Medulla oblongata (tissue), 1 donor: ENCODE data around the gene ZNF677.
A peak's percentile ranks its signal among the peaks of the same experiment; 100 is the strongest.
"Not testable (repeated sequence)": the region's sequence is repeated elsewhere in the genome, so short reads cannot be mapped to it uniquely, and the experiment has no call there.

ENCODE experiments used
- DNase-seq: peaks from one replicate; pipeline ENCODE4 v3.0.0-alpha.2; 2015; ENCODE audit errors: extremely low spot score

Gene ZNF677

GRCh38 chr19:53254411-53255341 lies at the start of gene ZNF677:
Gene ZNF677 (minus strand): TSS chr19:53254873. CDS start chr19:53251550, 3,323 bp downstream.
- peak; percentile 94 for DNase-seq

DNA sequence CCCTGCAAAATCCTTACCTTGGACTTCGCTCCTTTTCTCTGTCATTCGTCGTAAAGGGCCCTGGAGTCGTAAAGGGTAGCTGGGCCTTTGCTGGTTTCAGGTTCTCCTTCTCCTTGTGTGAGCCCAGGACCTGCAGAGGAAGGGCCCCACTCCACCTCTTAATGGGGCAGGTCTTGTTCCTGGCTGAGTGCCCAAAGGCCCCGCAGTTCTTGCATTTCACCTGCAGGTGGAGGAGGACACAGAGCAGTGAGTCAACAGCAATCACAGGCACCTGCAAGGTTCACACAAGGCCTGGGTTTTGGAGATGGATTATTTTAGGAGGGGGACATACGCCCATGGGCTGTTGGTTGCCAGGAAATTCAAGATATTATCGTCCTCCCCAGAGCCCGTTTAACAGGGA lies 46.7 kb upstream of the ZNF677 start:
- DNase-seq, result not testable (repeated sequence)

GRCh38 chr19:53294786-53295441 lies 40.2 kb upstream of the ZNF677 start:
- no peak for DNase-seq

DNA sequence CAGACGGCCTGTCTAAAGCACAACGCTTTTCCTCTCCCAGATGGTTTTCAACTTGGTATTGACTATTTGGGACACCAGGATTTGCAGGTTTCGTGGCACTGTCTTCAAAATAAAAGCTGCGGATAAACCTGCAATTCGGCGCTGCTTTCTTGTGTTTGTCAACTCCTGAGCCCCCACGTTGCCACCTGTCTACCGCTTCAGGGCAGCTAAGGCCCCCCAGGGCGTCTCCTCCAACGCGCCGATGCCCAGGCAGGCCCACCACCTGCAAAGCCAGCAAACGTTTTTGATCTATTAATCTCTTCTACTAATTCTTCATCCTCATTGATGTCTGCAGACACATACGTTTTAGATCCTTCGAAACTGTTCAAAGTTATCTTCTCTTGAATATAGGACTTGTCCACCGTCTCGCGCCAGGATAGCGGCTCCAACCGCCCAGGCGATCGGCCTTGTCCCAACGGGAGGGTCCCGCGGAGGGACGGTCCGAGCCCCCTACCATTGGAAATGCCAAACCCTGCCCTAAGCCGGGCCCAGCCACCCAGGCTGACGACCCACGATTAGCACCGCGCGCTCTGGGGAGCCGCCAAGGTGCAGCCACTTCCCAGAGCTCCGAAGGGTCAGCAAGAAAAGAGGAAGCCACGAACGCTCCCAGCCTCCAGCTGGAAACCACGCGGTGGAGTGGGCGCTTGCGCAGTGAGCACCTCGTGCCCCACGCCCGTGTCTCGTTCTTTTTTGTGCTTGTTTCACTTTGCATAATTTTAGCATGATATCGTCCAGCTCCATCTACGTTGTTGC lies 36.3 kb upstream of the ZNF677 start:
- no peak for DNase-seq

- no peak for DNase-seq
Observed at GRCh38 chr19:53285087-53285486, 30.4 kb upstream of the ZNF677 start.

DNA sequence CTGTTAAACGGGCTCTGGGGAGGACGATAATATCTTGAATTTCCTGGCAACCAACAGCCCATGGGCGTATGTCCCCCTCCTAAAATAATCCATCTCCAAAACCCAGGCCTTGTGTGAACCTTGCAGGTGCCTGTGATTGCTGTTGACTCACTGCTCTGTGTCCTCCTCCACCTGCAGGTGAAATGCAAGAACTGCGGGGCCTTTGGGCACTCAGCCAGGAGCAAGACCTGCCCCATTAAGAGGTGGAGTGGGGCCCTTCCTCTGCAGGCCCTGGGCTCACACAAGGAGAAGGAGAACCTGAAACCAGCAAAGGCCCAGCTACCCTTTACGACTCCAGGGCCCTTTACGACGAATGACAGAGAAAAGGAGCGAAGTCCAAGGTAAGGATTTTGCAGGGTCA lies 27.3 kb upstream of the ZNF677 start:
- not testable (repeated sequence) for DNase-seq

- DNase-seq, result no peak
Observed at GRCh38 chr19:53275480-53275879, 20.8 kb upstream of the ZNF677 start.

DNA sequence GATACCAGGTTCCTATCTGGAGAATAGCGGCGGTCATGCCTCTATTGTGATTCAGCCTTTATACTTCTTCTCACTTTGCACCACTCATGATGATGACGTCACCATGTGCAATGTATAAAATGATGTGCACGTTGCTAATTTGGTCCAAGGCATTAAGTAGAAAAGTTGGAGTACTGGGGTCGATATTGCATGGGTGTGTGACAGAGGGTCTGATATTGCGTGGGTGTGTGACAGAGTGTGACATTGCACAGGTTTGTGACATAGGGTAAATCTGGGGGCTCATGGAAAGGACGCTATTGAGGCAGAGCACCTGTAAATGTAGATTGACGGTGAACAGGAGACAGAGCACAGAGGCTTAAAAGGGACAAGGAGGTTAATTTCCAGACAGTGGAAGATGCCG lies 17.4 kb upstream of the ZNF677 start:
- no peak for DNase-seq

- not testable (repeated sequence) for DNase-seq
Observed at GRCh38 chr19:53269861-53270260, 15.2 kb upstream of the ZNF677 start.

DNA sequence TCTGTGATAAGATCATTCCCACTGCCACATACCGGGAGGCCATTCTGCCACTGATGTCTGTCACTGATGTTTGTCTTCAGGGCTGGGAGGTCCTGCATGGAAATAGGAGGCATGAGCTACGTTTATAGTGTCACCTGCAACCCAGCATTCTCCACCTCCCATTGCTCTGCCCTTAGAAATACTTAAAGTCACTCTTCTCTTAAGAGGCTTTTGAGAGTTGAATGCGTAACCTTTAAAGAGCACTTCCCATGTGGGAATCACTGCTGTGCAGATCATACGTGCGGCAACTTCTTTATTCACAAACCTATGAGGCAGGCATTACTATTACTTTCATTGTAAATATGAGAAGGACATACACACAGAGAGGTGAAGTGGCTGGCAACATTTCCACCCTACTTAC lies 12.9 kb upstream of the ZNF677 start, which contains the start of gene VN1R4:
VN1R4 (minus strand) TSS at position 101 of the 400 bp plus-strand sequence; CDS start at position 43, 58 bp downstream.
- not testable (repeated sequence) for DNase-seq

DNA sequence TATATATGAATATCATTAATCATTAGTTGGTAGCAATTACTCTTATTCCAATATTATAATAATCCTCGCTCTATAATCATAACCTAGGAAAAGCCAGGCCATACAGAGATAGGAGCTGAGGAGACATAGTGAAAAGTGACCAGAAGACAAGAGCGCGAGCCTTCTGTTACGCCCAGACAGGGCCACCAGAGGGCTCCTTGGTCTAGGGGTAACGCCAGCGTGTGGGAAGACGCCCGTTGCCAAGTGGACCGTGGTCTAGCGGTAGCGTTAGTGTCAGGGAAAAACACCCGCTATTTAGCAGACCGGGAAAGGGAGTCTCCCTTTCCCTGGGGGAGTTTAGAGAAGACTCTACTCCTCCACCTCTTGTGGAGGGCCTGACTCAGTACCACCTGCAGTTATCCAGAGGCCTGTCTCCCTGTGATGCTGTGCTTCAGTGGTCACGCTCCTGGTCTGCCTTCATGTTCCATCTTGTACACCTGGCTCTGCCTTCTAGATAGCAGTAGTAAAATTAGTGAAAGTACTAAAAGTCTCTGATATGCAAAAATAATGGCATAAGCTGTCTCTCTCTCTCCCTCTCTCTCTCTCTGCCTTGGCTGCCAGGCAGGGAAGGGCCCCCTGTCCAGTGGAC lies 3.2 kb upstream of the ZNF677 start, which contains the start of gene VN1R2:
VN1R2 (plus strand) TSS at position 578 of the 628 bp plus-strand sequence. CDS start 84 bp downstream, outside the sequence.
- not testable (repeated sequence) for DNase-seq

- no peak for DNase-seq
Observed at GRCh38 chr19:53246498-53246897, 8.2 kb downstream of the ZNF677 start.

DNA sequence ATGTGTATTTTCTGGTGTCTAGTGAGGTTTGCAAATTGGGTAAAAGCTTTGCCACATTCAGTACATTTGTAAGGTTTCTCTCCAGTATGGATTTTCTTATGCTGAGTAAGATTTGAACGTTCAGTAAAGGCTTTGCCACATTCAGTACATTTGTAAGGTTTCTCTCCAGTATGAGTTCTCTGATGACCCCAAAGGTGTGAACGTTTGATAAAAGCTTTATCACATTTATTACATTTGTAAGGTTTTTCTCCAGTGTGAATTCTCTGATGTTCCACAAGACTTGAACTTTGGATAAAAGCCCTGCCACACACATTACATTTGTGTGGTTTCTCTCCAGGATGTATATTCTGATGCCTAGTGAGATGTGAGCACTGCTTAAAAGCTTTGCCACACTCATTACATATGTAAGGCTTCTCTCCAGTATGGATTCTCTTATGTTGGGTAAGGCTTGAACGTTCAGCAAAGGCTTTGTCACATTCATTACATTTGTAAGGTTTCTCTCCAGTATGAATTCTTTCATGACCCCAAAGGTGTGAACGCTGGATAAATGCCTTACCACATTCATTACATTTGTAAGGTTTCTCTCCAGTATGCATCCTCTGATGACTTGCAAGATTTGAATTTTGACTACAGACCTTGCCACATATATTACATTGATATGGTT lies 17.4 kb downstream of the ZNF677 start:
- no peak for DNase-seq

DNA sequence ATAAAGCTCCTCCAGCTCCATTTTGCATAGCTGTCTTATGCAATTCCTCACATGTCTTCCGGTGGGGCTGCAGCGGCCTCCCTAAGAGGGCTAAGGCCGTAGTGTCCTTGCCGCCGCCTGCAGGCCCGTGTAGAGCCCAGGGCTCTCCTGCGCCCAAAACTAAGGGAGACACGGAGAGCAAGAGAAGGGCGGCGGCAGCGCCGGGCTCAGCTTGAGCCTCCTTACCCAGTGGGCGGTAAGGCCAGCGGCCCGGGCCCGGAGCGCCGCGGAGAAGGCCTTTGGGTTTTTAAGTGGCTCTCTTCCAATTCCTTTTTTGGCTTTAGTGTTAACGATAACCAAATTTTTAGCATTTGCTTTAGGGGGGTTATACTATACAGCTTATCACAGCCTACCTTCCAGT lies 30.1 kb downstream of the ZNF677 start:
- no peak for DNase-seq

- DNase-seq, result not testable (repeated sequence)
Observed at GRCh38 chr19:53222716-53223115, 32.0 kb downstream of the ZNF677 start.

DNA sequence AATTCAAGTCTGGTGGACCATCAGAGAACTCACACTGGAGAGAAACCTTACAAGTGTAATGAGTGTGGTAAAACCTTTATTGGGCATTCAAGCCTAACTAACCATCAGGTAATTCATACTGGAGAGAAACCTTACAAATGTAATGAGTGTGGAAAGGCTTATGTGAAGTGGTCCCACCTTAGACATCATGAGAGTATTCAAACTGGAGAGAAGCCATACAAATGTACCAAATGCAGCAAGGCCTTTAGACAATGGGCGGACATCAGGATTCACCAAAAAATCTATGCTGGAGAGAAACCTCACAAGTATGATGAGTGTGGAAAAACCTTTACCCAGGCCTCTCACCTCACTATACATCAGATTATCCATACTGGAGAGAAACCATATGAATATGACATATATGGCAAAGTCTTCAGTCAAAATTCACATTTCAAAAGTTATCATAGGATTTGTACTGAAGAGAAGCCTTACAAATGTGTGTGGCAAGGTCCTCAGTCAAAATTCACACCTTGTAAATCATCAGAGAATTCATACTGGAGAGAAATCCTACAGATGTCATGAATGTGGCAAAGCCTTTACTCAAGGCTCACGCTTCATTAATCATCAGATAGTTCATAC lies 41.9 kb downstream of the ZNF677 start:
- no peak for DNase-seq

DNA sequence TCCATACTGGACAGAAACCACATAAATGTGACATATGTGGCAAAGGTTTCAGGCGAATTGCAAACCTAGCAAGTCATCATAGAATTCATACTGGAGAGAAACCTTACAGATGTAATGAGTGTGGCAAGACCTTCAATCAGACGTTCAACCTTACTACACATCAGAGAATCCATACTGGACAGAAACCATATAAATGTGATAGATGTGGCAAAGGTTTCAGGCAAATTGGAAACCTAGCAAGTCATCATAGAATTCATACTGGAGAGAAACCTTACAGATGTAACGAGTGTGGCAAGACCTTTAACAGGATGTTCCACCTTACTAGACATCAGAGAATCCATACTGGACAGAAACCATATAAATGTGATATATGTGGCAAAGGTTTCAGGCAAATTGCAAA lies 43.1 kb downstream of the ZNF677 start:
- DNase-seq, result not testable (repeated sequence)

- peak; percentile 96 for DNase-seq
Observed at GRCh38 chr19:53196777-53197396, 57.8 kb downstream of the ZNF677 start.

- peak; percentile 93 for DNase-seq
Observed at GRCh38 chr19:53195265-53195903, 59.3 kb downstream of the ZNF677 start.
